CMK (cell line): ENCODE measurements around the gene VAMP8.
"Not testable (repeated sequence)": the region's sequence is repeated elsewhere in the genome, so short reads cannot be mapped to it uniquely, and the experiment has no call there.

Source experiments
- DNase-seq: peaks from one replicate; pipeline ENCODE4 v3.0.0-alpha.2; 2010; ENCODE audit warnings: low read depth

The VAMP8 gene

DNA sequence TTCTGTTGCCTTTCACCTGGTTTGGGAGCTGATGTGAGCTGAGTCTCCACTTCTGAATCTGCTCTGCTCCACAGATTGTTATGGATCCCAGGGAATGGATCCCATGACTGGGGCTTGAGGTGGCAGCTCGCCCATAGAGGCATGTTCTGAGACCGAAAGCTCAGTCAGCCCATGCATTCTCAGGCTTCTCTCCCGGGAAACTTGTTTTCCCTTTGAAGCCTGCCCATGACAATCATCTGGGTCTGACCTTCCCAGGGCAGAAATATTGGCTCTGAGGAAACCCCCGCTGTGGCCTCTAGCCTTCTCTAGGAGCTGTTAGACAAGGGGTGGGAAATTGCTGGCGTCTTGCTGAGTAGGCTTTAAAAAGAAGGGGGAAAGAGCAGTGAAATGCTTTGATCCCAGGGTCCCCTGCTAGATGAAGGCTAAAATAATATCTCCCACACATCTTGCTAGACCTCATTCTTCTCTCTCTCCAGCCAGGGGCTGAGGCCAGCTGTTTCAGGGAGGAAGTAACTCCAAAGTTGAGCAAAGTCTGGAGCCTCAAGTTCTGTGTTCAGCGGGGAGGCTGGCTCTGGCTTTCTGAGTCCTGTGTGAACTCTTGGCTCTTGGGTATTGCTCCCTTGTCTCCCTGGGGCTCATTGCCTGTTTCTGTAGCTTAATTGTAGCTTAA is 2.0 kb downstream of the VAMP8 start:
- no peak for DNase-seq

DNA sequence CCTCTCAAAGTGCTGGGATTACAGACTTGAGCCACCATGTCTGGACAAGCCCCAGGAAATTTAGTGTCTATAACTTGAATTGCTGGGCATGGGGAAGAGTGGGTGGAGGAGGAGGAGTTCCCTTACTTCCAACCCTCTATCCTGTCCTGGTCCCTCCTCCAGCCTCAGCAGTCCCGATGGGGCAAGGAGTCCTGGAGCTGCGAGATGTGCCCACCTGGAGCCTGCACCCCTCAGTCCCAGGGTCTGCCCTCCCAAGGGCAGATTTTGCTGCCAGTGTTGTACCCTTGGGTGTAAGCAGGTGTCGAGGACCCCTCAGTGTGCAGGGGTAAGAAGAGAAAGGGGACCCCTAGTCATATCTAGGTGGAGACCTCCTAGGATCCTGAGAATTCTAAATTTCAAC is 2.8 kb downstream of the VAMP8 start:
- DNase-seq = no peak

DNA sequence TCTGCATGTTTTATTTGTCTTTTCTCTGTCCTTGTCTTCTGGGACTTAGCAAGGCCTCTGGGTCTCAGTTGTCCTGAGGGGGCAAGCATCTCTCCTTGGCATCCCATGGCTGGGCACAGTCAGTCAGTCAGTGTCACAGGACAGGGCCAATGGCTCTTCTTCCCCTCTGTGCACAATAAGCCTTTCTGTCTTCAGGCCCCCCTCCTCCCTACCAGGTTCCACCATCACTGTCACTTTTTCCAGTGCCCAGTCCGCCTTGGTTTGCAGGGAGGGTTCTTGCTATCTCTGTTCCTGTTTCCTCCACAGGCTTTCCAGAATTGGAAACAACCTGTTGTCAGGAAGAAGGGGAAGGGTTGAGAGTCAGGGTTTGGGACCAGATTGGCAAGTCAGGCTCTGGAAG is 5.1 kb downstream of the VAMP8 start:
- DNase-seq = no peak

DNA sequence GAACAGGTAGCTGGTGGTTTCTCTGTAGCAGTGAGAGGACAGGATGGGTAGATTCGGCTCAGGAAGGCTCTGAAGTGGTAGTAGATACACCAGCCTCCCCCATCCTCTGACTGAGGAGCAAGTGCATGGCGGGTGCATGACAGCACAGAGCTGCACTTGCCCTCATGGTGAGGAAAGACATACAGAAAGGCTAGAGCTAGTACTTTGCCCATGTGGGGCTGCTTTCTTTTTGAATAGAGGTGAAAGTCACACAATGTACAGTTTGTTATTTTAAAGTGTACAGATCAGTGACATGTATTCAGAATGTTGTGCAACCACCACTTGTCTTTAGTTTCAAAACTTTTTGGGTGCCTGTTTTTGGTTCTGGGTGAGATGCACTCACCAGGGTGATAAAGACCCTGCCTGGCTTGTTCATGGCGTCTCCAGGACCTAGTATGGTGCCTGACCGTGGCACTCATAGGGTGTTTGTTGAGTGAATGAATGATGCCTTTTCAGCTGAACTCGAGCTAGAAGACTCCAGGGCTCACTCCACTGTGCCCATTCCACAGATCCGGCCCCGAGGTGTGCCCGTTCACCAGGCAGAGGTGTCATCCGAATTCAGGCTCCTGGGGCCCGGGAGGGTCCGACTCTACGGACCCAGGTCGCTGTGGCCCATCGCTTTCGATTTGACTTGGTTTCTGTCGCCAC is 6.4 kb downstream of the VAMP8 start:
- DNase-seq = no peak

DNA sequence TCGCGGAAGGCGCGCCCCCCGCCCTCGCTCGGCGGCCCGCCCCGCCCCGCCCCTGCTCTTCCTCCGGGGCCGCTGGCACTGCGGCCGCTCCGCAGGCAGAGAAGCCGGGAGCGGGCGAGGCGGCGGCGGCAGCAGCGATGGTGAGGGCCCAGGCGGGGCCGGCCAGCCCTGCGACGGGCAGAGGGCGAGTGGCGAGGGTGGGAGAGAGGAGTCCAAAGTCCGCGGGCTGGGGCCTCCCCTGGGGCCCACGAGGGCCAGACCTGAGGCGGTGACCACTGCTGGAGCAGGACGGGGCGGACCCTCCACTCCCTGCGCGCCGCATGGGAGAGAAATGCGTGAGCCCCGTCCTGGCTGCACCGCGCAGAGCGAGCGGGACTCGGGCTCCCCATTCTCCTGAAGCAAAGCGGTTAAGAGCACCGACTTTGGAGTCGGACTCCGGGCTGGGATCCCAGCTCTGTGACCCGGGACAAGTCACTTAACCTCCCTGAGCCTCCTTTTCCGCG is 7.0 kb downstream of the VAMP8 start, which contains the start of gene VAMP5:
TSS of gene VAMP5 (plus strand) at position 78 of the 503 bp plus-strand sequence. CDS start at position 138, 60 bp downstream.
- DNase-seq = no peak

DNA sequence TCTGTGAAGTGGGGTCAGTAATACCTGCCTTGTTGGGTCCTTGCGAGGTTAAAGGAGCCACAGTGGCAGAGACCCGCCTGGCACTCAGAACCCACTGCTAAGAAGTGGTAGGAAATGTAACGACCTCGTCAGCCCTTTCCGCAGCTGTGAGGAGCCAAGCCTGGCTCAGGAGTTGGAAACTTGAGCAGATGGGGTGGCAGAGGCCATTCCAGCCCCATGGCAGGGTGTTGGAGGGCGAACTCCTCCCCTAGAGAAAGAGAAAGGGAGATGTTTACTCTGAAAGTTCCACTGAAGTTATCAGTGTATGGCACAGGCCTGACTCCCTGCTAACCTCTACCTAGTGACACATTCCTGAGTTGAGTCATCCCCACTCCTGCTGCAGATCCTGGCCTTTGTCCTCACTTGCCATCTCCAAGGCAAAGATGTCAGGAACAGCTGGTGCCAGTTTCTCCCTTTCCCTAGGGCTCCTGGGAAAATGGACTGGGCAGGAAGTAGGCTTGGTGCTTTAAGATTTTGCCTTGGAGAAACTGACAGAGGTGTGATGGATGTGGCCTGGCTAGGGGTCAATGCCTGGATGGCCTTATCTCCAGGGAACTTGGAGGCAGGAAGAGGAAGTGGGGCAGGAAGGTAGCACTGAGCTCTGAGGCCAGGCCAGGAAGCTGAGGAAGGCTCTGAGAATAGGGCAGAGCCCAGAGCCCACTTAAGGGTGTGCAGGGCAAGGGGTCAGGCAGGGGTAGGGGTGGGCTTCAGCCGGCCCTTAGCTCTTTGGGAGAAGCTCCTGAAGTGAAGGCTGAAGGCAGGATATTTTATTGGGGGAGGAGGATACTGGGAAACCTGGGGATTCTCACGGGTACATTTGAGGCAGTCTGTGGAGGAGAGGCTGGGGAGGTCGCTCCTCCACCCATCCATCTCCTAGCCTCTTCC is 7.7 kb downstream of the VAMP8 start:
- no peak for DNase-seq

DNA sequence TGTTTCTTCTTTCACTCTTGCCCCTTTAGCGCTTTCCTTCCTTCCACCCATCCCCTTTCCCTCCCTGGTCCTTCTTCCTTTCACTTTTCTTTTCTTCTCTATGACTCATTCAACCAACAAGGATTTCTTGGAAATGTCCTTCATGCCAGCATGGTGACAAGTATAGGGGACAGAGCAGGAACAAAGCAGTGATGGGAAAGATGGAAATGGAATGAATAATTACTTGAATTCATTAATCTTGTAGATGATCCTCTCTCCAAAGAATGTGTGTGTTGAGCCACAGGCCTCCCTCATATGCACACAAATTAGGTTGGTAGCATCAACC is 8.4 kb downstream of the VAMP8 start:
- no peak for DNase-seq

DNA sequence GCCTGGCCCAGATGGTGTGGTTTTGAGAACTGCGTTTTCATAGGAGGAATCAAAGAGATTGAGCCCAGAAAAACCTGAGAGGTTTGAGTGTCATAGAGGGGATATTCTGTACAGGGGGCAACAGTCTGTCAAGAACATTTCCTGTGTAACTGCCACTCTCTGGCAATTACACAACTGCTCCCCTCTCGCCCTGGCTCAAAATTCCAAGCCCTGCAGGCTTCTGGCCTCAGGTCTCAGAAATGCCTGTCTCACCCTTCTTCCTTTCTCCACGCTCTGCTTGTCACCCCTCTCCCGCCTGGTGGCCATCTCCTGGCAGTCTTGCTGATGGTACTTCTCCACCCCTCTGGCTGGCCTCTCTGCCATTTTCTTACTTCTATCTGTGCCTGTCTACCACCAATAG is 10.8 kb downstream of the VAMP8 start:
- no peak for DNase-seq

DNA sequence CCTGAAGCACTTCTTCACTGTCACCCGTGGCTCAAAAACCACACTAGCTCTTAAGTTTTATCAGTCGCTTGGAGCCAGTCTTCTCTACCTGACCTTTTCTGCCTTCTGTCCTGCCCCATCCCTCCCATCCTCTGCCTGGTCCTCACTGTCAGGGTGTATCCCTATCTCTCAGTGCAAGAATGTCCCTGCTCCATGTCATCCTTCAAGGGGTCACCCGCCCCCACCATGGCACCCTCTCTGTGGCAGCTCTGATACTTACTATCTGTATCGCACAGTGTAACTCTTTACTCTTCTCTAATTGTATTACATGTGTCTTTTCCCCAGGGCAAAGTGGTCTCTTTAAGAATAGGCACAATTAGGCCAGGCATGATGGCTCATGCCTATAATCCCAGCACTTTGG is 11.3 kb downstream of the VAMP8 start:
- no peak for DNase-seq

DNA sequence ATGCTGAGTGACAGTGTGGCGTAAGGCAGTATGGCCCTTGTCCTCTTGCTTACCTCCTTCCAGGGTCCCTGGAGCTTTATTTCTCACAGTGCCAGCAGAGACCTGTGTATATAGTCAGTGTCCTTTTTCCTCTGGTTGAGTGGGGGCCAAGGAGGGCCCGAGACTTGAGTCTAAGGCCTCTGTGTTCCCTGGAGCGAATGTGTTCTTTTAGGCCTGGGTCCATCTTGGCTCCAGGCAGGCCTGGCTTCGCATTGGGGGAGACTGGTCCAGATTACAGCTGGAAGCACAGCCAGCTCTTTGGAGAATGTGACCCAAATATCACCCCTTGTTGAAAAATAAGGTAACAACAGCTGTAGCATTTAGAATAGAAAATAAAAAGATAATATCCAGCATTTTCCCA is 11.8 kb downstream of the VAMP8 start:
- DNase-seq = no peak

DNA sequence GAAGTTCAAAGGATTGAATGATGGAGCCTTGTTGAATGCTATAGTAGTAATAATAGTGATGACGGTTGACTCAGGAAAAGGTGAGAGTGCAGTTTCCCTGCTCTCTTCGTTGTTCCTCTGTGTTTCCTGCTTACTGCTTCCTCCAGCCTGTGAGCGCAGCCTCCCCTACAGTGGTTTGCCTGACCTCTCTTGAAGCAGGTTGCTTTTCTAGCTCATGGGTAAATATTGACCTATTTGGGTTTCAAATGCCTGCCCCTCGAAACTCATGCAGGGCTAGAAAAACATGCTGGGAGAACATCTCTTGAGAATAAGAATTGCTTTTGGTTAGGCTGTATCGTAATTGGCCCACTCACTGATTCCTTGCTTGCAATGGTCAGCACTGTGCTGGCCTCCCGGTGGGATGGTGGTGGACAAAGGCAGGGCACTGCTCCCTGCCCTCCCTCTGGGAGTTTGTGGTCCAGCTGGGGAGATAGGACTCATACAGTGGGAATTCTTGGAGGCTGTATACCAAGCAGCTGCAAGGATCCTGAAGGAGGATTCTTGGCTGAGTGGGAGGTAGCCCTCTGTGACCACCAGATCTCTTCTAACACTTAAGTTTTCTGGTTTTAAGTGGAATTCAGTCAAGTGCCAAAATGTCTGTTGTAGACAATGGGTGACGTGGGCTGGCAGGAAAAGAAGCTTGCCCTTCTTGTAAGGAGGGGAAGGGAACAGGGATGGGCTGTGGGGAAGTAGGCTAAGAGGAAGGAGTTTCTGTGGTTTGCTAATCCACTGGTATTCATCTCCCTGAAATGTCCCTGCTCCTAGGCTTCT is 12.8 kb downstream of the VAMP8 start:
- no peak for DNase-seq

DNA sequence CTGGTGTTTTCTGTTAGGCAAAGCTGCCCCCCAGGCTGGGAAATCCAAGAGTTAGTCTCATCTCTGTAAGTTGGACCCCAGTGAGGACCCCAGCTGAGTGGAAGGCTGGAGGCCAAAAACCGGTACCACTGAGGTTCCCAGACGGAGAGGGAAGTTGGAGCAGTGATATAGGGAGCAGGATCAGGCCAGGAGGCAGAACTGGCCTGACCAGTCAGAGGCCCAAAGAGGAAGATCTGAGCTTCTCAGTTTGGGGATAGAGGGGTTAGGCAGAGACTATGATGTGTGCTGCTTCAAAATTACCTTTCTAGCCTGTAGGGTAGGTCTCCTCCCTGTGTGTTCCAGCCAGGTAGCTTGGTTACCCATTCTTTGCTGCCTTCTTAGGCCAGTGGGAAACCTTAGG is 13.6 kb downstream of the VAMP8 start:
- DNase-seq = no peak

DNA sequence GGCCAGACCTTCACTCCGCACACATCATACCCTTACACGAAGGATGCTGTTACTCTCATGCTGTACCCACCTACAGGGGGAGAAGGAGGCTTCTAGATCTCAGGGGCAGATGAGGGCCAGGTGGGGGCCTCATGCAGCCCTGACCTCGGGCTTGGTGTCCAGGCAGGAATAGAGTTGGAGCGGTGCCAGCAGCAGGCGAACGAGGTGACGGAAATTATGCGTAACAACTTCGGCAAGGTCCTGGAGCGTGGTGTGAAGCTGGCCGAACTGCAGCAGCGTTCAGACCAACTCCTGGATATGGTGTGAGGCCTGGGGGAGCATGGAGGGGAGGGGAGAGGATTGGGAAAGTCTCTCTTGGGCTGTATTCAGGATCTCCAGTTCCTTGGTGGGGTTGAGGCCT is 14.2 kb downstream of the VAMP8 start:
- DNase-seq = no peak

DNA sequence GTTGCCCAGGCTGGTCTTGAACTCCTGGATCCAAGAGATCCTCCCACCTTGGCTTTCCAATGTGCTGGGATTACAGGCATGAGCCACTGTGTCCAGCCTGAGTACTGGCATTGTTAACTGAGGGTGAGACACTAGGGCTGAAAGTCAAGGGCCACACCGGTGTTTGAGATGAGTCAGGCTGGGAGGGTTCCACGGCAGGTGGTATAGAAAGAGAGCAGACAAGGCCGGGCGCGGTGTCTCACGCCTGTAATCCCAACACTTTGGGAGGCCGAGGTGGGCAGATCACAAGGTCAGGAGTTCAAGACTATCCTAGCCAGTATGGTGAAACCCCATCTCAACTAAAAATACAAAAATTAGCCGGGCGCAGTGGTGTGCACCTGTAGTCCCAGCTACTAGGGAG is 14.9 kb downstream of the VAMP8 start:
- DNase-seq = not testable (repeated sequence)

DNA sequence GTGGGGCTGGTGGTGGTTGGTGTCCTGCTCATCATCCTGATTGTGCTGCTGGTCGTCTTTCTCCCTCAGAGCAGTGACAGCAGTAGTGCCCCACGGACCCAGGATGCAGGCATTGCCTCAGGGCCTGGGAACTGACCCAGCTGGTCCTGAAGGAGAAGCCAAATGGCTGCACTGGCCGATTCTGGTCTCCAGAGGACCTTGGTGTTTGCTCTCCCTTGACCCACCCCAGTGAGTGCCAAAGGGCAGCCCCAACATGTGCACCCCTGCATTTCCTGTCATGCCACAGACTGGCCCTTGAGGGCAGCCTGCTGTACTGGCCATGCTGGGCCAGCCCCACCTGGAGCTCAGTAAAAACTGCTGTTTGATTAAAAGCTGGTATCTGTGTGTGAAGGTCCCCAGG is 15.6 kb downstream of the VAMP8 start:
- DNase-seq = no peak

DNA sequence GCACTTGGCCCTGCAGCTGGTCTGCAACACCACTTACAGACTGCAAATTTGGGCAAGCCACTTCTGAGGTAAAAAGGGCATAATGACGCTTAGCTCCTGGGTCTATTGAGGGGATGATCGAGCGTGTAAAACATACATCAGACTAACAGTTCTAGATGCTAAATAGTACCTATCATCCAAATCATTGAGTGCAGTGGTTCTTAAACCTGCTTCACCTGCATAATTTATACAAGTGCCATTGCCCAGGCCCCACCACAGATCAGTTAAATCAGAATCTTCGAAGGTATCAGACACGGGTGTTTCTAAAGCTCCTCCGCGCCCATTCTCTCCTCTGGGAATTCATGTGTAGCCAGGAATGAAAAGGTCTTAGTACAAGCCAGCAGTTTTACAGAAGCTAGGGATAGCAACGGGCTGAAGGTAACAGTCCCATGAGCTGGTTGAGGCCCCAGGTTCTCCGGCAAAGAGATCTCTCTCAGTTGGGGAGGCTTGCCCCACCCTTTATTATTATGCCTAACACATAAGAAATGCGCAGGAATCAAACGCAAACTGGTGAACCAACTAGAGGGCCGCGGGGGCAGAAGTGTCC is 17.4 kb downstream of the VAMP8 start:
- no peak for DNase-seq

DNA sequence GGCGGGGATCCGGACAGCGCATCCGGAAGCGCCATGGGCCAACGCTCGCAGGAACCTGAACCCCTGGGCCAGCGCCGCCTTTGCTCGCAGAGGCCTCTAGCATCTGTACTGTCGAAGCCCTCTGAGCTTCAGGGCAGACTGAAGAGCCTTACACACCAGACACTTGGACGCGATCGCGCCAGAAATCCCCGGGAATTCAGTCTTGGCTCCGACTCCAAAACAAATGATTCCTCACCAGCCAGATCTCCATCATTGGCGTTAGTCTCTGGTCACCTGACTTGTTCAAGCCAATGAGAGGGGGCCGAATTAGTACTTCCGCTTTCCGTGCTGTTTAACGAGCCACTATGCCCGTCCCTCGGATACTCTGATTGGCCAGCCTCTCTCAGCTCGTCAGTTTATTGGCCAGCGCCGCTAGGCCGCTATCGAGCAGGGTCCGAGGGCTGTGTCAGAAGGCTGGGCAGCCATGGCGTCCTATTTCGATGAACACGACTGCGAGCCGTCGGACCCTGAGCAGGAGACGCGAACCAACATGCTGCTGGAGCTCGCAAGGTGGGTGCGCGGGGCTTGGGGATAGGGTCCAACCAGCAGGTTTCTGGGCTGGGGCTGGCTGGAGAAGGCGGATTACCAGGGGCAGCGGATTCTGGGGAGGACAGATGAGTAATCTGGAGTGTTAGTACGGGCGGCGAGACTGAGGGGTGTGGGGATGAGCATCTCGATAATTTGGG is 18.1 kb downstream of the VAMP8 start, which contains the start of gene RNF181:
TSS of gene RNF181 (plus strand) at position 445 of the 725 bp plus-strand sequence. CDS start at position 464, 19 bp downstream.
- peak; percentile 96 for DNase-seq

DNA sequence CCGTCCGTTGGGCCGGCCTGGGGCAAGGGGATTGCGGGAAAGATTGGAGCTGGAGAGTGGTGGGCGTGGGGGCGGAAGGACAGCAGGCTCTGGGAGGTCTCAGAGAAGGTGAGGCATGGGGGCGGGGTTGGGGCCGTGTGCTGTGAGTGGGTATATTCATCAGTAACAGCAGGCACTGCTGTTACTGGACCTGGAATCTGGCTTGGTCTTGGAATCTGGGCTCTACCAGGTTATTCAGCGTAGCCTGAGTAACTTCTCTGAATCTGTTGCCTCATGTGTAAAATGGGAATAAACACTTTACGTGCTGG is 18.6 kb downstream of the VAMP8 start:
- no peak for DNase-seq

DNA sequence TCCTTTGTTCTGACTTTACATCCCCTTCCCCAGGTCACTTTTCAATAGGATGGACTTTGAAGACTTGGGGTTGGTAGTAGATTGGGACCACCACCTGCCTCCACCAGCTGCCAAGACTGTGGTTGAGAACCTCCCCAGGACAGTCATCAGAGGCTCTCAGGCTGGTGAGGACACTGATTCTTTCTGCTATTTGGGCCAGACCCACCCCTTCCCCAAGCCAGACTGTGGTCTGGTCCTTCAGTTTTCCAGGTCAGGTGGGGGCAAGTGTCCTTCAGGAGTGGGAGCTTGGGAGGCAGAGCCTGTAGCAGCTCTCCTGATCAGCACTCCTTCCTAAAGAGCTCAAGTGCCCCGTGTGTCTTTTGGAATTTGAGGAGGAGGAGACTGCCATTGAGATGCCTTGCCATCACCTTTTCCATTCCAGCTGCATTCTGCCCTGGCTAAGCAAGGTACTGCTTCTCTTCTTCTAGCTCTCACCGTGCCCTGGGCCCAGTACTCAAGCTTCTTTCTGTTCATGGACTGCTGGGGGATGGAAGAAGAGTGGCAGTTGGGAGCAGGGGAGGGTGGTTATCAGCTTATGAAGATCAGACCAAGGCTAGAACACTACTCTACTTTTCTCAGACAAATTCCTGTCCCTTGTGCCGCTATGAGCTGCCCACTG is 19.2 kb downstream of the VAMP8 start:
- no peak for DNase-seq

DNA sequence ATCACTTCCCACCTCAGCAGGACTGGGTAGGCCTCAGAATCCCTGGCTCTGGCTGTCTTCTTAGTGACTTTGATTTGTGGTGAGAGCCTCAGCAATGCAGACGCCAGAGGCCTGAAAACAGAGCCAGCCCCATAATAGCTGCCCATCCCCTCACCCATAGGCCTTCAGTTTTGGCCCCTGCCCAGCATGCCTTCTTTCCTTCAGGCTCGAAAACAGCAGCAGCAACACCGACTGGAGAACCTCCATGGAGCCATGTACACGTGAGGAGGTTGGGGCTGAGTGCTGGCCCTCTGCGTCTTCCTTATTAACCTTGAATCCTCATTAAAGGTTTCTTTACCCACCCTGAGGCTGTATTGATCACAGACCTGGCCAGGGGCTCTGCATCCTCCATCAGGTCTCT is 19.9 kb downstream of the VAMP8 start:
- DNase-seq = no peak
